Measurements from ENCODE around the gene TUBB6.

The TUBB6 gene

GRCh38 chr18:12291161-12291560 lies 16.9 kb upstream of the TUBB6 start:
- DNase-seq (ENCODE audit: low read depth): no peak

DNA sequence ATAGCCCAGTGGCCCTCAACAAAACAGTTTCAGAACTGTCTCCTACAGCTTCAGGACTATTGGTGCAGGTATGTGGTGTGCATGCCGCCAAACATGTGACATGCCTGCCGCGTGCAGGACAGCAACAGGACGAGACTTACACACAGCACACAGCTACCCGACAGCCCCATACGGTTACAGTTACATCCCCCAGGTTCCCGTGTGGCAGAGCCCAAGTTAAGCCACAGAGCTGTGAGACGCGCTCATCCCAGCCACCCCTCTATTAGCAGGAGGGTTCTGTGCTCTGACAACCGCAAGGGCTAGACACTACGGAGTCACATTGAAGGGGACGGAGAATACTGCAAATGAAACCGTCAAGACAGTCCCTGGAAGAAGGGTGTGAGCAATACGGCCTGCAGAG lies 16.4 kb upstream of the TUBB6 start:
- no peak for DNase-seq (ENCODE audit: low read depth)

- DNase-seq (ENCODE audit: low read depth): no peak
Measured at GRCh38 chr18:12293831-12294230, 14.2 kb upstream of the TUBB6 start.

DNA sequence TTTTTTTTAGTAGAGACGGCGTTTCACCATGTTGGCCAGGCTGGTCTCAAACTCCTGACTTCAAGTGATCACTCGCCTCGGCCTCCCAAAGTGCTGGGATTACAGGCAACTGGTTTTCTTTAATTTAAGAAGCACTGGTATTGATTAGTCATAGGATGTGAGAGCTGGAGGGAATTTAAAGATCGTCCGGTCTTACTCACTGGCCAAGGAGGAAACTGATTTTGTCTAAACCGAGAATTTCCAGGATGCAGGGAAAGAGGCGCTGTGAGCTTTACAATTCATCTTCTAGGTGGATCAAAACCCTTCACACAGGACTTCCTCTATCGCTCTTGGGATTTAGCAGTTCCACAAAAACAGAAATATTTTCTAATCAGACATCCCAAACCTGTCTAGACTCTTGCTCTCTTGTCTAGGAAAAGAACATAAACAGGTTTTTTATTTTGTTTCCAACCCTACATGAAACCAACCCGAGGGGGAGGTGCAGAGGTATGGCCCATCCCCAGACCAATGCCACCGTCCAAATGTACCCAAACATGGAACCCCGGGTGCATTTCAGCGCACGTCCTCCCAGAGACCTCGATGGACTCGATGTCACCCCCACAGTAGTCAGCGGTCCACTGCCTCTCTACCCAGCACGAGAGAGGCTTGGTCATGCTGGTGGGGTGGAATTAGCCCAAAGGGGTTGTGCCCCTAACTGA lies 12.5 kb upstream of the TUBB6 start:
- no peak for DNase-seq (ENCODE audit: low read depth)

GRCh38 chr18:12296087-12296403 lies 12.0 kb upstream of the TUBB6 start:
- DNase-seq (ENCODE audit: low read depth): peak; percentile 46

DNA sequence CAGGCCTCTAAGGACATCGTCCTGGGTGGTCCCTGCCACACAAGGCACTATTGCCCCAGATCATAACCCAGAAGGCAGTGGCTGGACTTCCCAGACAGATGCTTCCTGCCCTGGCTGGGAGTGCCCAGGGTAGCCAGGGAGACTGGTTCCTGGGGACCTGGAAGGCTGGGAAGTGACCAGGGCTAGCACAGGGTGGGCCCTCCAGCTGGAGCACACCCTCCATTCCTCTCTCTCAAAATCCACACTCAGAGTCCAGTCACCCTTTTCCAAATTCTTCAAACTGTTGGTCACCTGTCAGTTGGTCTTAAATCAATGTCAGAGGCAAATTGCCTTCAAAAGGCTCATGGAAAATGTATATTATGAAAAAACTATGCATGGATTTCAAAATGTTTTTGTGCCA lies 11.6 kb upstream of the TUBB6 start:
- peak; percentile 46 for DNase-seq (ENCODE audit: low read depth)

DNA sequence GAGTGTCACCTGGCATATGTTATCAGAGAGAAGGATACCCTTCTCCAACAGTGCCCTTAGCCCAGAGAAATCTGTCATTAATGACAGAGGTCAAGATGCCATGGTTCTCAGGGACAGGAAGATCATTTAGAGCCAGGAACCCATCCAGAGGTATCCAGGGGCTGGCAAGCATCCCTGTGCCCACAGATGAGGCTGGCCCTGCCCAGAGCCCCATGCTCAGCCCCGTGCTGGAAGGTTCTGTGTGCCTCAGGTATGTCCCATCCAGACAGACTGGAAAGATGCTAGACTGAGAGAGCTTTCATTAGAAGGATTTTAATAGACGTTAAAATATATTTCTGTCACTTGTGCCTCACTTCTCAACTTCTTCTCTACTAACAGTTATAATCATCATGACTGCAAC lies 8.2 kb upstream of the TUBB6 start:
- DNase-seq (ENCODE audit: low read depth): no peak

GRCh38 chr18:12301263-12302005 lies 6.6 kb upstream of the TUBB6 start:
- no peak for DNase-seq (ENCODE audit: low read depth)

GRCh38 chr18:12302391-12303147 lies 5.5 kb upstream of the TUBB6 start:
- DNase-seq (ENCODE audit: low read depth): no peak

GRCh38 chr18:12304351-12305210 lies 3.5 kb upstream of the TUBB6 start:
- no peak for DNase-seq (ENCODE audit: low read depth)

DNA sequence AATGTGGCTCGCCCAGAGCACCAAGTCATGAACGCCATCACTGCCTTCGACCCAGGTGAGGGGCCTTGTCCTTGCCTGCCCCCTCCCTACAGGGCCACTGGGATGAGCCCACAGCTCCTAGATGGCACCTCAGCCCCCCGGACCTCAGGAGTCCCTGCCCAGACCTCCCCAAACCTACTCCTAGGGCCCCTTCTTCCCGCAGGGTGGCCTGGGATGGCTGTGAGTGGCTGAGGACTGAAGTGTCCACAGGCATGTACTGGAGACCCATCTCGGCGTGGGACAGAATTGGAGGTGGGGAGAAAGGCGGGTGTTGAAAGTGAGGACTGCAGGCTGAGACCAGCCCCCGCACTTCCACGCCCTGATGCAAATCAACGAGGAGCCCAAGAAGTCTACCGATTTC lies 2.8 kb upstream of the TUBB6 start:
- no peak for DNase-seq (ENCODE audit: low read depth)

GRCh38 chr18:12305930-12306629 lies 2.0 kb upstream of the TUBB6 start:
- DNase-seq (ENCODE audit: low read depth): no peak

GRCh38 chr18:12306752-12307700 lies 1.0 kb upstream of the TUBB6 start:
- peak; percentile 40 for DNase-seq (ENCODE audit: low read depth)

DNA sequence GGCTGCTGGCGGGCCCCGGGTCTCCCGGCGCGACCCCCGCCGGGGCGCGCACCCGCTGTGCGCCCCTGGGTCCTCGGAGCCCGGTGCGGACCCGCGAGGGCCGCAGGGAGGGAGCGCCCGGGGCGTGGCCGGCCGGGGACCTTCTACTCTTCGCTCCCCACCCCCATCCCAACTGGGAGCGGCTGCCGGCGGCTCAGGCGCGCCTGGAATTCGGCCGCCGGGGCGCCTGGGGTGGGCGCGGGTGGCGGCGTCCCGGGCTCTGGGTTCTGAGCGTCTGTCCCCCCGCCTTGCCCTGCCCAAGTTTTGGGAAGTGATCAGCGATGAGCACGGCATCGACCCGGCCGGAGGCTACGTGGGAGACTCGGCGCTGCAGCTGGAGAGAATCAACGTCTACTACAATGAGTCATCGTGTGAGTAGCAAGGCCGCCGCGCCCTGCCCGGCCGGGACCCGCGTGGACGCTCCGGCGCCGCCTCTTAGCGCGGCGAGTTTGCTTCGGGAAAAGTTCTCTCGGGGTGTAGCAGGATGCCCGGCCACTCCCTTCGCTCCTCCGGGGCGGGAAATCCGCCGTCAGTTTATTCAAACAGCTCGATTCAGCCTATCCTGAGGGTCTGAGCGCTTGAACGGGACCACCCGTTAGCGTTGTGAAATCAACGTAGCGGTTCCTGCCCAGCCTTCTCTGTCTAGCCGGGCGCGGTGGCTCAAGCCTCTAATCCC lies 502 bp downstream of the TUBB6 start:
- DNase-seq (ENCODE audit: low read depth): peak; percentile 79

- DNase-seq (ENCODE audit: low read depth): no peak
Measured at GRCh38 chr18:12309683-12310198, 1.7 kb downstream of the TUBB6 start.

- no peak for DNase-seq (ENCODE audit: low read depth)
Measured at GRCh38 chr18:12310762-12311161, 2.7 kb downstream of the TUBB6 start.

DNA sequence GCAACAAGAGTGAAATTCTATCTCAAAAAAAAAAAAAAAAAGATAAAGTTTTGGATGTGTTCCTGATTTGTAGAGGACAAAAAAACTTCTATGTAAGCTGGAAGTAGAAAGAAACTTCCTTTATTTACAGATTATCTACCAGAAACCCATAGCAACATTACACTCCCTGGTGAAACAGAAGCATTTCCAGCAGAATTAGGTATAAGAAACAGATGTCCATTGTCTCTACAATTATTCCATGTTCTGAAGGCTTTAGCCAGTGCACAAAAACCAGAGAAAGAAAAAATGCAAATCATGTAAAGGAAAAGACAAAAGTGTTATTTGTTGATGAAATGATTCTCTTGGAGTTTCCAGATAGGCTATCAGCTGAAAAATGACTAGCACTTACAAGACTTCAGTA lies 4.9 kb downstream of the TUBB6 start:
- no peak for DNase-seq (ENCODE audit: low read depth)

DNA sequence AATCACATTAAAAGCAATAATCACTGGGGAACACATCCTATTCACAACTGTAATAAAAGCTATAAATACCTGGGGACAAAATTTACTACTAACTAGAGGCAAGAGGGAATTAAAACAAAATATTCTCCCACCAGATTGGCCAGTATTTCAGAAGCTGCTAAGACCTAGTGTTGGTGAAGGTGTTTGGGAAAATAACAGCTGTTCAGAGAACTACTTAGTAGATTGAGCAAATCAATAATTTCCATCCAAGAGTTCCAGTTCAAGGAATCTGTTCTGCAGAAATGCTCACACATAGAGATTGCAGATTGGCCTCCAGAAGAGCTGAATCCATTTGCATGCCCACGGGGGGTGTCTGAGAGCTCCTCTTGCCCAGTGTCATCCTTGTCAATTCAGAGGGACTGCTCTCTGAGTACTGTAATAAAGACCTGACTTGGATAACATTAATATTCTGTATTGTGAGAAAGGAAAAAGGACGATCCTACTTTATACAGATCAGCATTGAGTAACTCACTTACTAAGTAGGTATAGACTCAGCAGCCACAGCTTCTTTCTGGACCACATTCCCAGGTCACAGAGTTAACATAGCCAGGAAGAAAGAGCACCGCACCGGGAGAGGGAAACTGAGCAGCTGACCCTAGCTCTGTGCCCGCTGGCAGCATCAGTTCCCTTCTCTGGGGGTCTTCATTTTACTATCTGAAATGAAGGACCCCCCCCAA lies 5.6 kb downstream of the TUBB6 start:
- DNase-seq (ENCODE audit: low read depth): no peak
